C4-2B (cell line): ENCODE data around the gene CTDP1.

ENCODE experiments used
- H3K27ac ChIP-seq: fragments of 450-650 bp; 2 replicates; pipeline ENCODE4 v1.5.1; 2017
- CTCF ChIP-seq: fragments of 450-650 bp; conservative IDR thresholded peaks from 2 replicates; pipeline ENCODE4 v1.5.1; 2017; ENCODE audit warnings: mild to moderate bottlenecking
- ZFX ChIP-seq: fragments of 450-650 bp; IDR thresholded peaks from 2 replicates; pipeline ENCODE4 v1.6.1; 2017

The CTDP1 gene

GRCh38 chr18:79764131-79764530 lies 84.5 kb downstream of the CTDP1 start:
- no peak overlapping the region for H3K27ac ChIP-seq
- TF ChIP-seq ZFX: no peak
- no peak for TF ChIP-seq CTCF

- no peak for TF ChIP-seq CTCF
- TF ChIP-seq ZFX: no peak
- no peak overlapping the region for H3K27ac ChIP-seq
Measured at GRCh38 chr18:79765491-79766245, 86.1 kb downstream of the CTDP1 start.

- no peak overlapping the region for H3K27ac ChIP-seq
- TF ChIP-seq CTCF (no peak), ZFX (no peak)
Measured at GRCh38 chr18:79766308-79766707, 86.7 kb downstream of the CTDP1 start.

GRCh38 chr18:79768745-79769144 lies 89.1 kb downstream of the CTDP1 start:
- TF ChIP-seq CTCF (no peak), ZFX (no peak)
- no peak overlapping the region for H3K27ac ChIP-seq

GRCh38 chr18:79769698-79770500 lies 90.3 kb downstream of the CTDP1 start:
- no peak for TF ChIP-seq ZFX
- no peak for TF ChIP-seq CTCF
- H3K27ac ChIP-seq: no peak overlapping the region

GRCh38 chr18:79770501-79770815 lies 90.9 kb downstream of the CTDP1 start:
- H3K27ac ChIP-seq: no peak overlapping the region
- TF ChIP-seq ZFX: no peak
- TF ChIP-seq CTCF: no peak

- TF ChIP-seq ZFX (no peak), CTCF (no peak)
Measured at GRCh38 chr18:79770826-79771225, 91.2 kb downstream of the CTDP1 start.

More at GRCh38 chr18:79770826-79771225, 91.2 kb downstream of the CTDP1 start:
- no peak overlapping the region for H3K27ac ChIP-seq
